Ascending aorta (tissue), 2 donors: ENCODE data around the gene HSDL1. TPM values are rescaled to one million over a fixed set of nuclear protein-coding genes. Genes with fewer than 3 reads are reported as not detected.

Experiments used
- DNase-seq, 2 donors: peaks; one replicate each; pipeline ENCODE4 v3.0.0-alpha.2; 2019; ENCODE audit warnings: low spot score in 2 of 2
- H3K27ac ChIP-seq, 2 donors: fragments of 200-600 bp; sonication (generic); one replicate each; pipeline ENCODE4 v1.5.1; 2016 to 2017; ENCODE audit warnings: mild to moderate bottlenecking in 1 of 2
- H3K27me3 ChIP-seq: fragments of 200-600 bp; sonication (generic); one replicate; pipeline ENCODE4 v1.5.1; 2017
- H3K36me3 ChIP-seq, 2 donors: fragments of 200-600 bp; sonication (generic); one replicate each; pipeline ENCODE4 v1.5.1; 2016
- H3K4me1 ChIP-seq, 2 donors: fragments of 200-600 bp; sonication (generic); one replicate each; pipeline ENCODE4 v1.5.1; 2016 to 2017; ENCODE audit warnings: mild to moderate bottlenecking in 1 of 2
- H3K4me3 ChIP-seq, 2 donors: fragments of 200-600 bp; sonication (generic); one replicate each; pipeline ENCODE4 v1.5.1; 2016 to 2017; ENCODE audit warnings: mild to moderate bottlenecking in 1 of 2
- H3K9me3 ChIP-seq, 2 donors: fragments of 200-600 bp; sonication (generic); one replicate each; pipeline ENCODE4 v1.5.1; 2016
- intact Hi-C: fragments of 100-400 bp; cut with DNase I; formaldehyde crosslinking; loops from one replicate; pipeline ENCODE4 v1.15.1; 2023
- total RNA-seq: library from RNA; depleted of rRNA; stranded (reverse); fragments of >200 nt; gene quantifications from one replicate; pipeline ENCODE4 v1.1.0, GENCODE V29; 2016
- TF ChIP-seq, protein P1 (sequence below), 3 experiments: fragments of 200-600 bp in 2 of 3; fragments of 450-650 bp in 1 of 3; sonication (generic) in 2 of 3; IDR thresholded peaks; one replicate each; pipeline ENCODE4 v1.5.1; 2016 to 2019; ENCODE audit warnings: antibody characterized with exemption in 3 of 3, mild to moderate bottlenecking in 1 of 3, moderate library complexity in 1 of 3

HSDL1 gene
- total RNA-seq, 1 donor from 2014 or later: 12.0 TPM

DNA sequence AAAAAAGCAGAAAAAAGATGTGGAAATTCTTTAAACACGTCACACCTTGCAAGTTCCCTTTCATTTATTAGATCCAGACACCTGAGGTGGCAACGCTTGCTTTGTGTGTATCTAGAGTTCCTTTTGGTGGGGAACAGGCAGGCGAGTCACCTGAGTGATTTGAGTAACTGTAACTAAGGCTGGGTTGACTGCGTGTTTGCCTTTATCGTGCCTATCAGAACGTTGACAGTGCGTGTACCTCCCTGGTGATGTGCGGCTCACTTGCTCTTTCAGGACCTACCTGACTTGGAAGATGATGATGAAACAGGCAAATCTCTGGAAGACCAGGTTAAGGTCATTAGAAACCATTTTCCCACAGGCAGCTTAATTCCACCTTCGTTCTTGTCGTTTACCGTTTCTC is 29.4 kb upstream of the HSDL1 start:
- intact Hi-C loops: no loop called here
- H3K9me3 ChIP-seq: no peaks in the 10 kb centered on the region
- TF ChIP-seq, protein P1, sequence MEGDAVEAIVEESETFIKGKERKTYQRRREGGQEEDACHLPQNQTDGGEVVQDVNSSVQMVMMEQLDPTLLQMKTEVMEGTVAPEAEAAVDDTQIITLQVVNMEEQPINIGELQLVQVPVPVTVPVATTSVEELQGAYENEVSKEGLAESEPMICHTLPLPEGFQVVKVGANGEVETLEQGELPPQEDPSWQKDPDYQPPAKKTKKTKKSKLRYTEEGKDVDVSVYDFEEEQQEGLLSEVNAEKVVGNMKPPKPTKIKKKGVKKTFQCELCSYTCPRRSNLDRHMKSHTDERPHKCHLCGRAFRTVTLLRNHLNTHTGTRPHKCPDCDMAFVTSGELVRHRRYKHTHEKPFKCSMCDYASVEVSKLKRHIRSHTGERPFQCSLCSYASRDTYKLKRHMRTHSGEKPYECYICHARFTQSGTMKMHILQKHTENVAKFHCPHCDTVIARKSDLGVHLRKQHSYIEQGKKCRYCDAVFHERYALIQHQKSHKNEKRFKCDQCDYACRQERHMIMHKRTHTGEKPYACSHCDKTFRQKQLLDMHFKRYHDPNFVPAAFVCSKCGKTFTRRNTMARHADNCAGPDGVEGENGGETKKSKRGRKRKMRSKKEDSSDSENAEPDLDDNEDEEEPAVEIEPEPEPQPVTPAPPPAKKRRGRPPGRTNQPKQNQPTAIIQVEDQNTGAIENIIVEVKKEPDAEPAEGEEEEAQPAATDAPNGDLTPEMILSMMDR (IDR thresholded peaks at IDR 0.05): no peak

DNA sequence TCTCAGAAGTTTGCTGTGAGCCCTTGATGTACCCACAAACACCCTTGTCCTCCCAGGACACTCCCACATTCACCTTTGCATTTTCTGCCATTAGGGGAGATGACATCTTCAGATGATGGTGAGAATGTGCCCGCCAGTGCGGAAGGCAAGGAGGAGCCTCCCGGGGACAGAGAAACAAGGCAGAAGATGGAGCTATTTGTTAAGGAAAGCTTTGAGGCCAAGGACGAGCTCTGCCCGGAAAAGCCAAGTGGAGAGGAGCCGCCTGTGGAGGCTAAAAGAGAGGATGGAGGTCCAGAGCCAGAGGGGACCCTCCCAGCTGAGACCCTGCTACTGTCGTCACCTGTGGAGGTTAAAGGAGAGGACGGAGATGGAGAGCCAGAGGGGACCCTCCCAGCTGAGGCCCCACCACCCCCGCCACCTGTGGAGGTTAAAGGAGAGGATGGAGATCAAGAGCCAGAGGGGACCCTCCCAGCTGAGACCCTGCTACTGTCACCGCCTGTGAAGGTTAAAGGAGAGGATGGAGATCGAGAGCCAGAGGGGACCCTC is 24.9 kb upstream of the HSDL1 start:
- H3K4me3 ChIP-seq: no peak overlapping the region
- no peaks in the 10 kb centered on the region for H3K36me3 ChIP-seq
- H3K27ac ChIP-seq: no peak overlapping the region
- no peaks in the 10 kb centered on the region for H3K27me3 ChIP-seq
- intact Hi-C loops: no loop called here
- TF ChIP-seq, protein P1 (IDR thresholded peaks at IDR 0.05): no peak
- no peak for DNase-seq
- H3K4me1 ChIP-seq: no peaks in the 10 kb centered on the region
- no peaks in the 10 kb centered on the region for H3K9me3 ChIP-seq

More for the DNA sequence above, 29.4 kb upstream of the HSDL1 start:
- Histone ChIP-seq H3K27ac (no peak overlapping the region), H3K36me3 (peaks cover 9 to 12% of the 10 kb centered on the region in 2 donors), H3K4me1 (peaks cover 6 to 21% of the 10 kb centered on the region in 2 donors), H3K4me3 (no peak overlapping the region), H3K27me3 (no peaks in the 10 kb centered on the region)
- no peak for DNase-seq

DNA sequence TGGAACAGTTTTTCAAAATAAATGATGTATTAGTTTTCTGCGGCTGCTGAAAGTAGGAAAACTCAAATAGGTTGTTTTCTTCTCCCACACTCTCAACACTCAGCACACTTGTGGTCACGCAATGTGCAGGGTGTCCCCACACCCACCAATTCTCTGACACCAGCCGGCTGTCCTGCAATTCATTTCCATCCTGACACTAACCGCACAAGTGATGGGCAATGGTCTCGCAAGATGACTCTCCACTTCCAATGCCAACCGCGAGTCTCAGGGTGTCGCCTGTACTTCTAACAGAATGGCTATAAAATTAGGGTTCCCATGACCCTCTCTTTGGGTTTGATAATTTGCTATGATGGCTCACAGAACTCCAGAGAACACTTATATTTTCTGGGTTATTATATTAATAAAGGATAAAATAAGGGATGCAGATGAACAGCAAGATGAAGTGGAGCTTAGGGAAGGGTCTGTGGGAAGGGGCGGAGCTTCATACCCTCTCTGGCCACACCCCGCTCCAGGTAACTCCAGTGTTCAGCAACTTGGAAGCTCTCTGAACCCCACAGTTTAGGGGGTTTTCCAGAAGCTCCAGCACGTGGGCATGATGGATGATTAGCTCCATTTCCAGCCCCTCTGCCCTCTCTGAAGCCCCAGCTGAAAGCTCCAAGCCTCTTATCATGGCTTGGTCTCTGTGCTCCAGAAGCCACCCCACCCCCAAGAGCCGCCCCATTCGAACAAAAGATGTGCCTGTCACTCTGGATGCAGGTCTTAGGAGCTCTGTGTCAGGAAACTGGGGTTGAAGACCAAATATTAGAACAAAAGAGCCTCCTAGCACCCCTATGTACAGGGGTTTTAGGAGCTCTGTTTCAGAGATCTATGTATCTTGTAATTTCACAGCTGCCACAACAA is 22.1 kb upstream of the HSDL1 start:
- Histone ChIP-seq H3K9me3 (no peaks in the 10 kb centered on the region), H3K27ac (no peak overlapping the region), H3K4me1 (no peaks in the 10 kb centered on the region), H3K27me3 (no peaks in the 10 kb centered on the region), H3K4me3 (no peak overlapping the region), H3K36me3 (no peaks in the 10 kb centered on the region)
- TF ChIP-seq, protein P1 (IDR thresholded peaks at IDR 0.05): no peak
- no peak for DNase-seq
- intact Hi-C loops: no loop called here

DNA sequence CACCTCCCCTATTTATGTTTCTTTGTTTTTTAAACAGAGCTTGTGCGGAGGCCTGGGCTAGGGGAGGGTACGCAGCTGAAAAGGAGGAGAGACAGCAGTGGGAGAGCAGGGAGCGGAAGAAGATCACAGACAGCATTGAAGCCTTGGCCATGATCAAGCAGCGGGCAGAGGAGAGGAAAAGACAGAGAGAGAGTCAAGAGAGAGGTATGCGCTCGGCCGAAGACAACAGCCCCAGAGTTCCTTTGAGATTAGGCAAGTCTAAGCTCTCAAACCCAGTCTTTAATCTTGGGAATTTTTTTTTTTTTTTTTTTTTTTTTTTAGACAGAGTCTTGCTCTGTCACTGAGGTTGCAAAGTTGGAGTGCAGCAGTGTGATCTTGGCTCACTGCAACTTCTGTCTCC is 20.8 kb upstream of the HSDL1 start:
- no peaks in the 10 kb centered on the region for H3K9me3 ChIP-seq
- TF ChIP-seq, protein P1 (IDR thresholded peaks at IDR 0.05): no peak
- H3K27ac ChIP-seq: no peak overlapping the region
- intact Hi-C loops: no loop called here
- H3K4me1 ChIP-seq: no peaks in the 10 kb centered on the region
- no peaks in the 10 kb centered on the region for H3K36me3 ChIP-seq
- H3K27me3 ChIP-seq: no peaks in the 10 kb centered on the region
- H3K4me3 ChIP-seq: no peak overlapping the region
- DNase-seq: no peak

DNA sequence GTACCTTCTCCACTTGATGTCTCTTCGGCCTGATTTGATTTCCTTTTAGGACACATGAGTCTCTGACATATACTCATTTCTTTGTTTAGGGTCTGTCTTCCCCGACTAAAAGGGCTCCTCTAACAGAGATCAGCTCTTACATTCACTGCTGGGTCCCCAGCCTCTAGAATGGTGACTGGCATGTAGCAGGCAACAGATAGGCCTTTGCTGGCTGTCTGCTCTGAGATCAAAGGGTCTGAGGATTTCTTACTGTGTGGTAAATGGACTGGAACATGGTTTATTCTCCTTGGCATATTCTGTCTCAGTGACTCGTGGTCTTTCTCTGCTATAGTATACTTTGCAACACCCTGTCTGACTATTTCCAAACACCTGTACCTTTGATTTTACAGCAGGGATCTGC is 16.8 kb upstream of the HSDL1 start:
- H3K36me3 ChIP-seq: no peaks in the 10 kb centered on the region
- H3K4me1 ChIP-seq: no peaks in the 10 kb centered on the region
- TF ChIP-seq, protein P1 (IDR thresholded peaks at IDR 0.05): no peak
- intact Hi-C loops: no loop called here
- no peak overlapping the region for H3K27ac ChIP-seq
- DNase-seq: no peak
- no peaks in the 10 kb centered on the region for H3K9me3 ChIP-seq
- H3K4me3 ChIP-seq: no peak overlapping the region
- no peaks in the 10 kb centered on the region for H3K27me3 ChIP-seq
